Esophagus muscularis mucosa (tissue), 4 donors: ENCODE measurements around the gene DUSP9. TPM values are rescaled to one million over a fixed set of nuclear protein-coding genes. Genes with fewer than 3 reads are reported as not detected.

Experiments used
- DNase-seq: peaks from one replicate; pipeline ENCODE4 v3.0.0-alpha.2; 2017; ENCODE audit errors: extremely low spot score
- H3K27ac ChIP-seq, 4 donors: fragments of 200-600 bp; sonication (generic); replicated peaks in 1 of 4; 1 replicate in 3 of 4; 2 replicates in 1 of 4; pipeline ENCODE4 v1.5.1; 2016 to 2019; ENCODE audit warnings: mild to moderate bottlenecking in 1 of 4
- H3K27me3 ChIP-seq, 4 donors: fragments of 200-600 bp; sonication (generic); one replicate each; pipeline versions ENCODE4 v1.5.1 to v1.6.0; 2016 to 2019
- H3K36me3 ChIP-seq, 4 donors: fragments of 200-600 bp; sonication (generic); one replicate each; pipeline ENCODE4 v1.5.1; 2016 to 2019
- H3K4me1 ChIP-seq, 4 donors: fragments of 200-600 bp; sonication (generic); one replicate each; pipeline ENCODE4 v1.5.1; 2016 to 2019
- H3K4me3 ChIP-seq, 4 donors: fragments of 200-600 bp; sonication (generic); 1 replicate in 2 of 4; 2 replicates in 2 of 4; pipeline ENCODE4 v1.5.1; 2016 to 2019; ENCODE audit warnings: mild to moderate bottlenecking in 4 of 4, moderate library complexity in 1 of 4
- H3K9me3 ChIP-seq, 4 donors: fragments of 200-600 bp; sonication (generic); 1 replicate in 3 of 4; 2 replicates in 1 of 4; pipeline ENCODE4 v1.5.1; 2016 to 2019
- CTCF ChIP-seq, 3 experiments: fragments of 200-600 bp in 2 of 3; fragments of 450-650 bp in 1 of 3; sonication (generic) in 2 of 3; IDR thresholded peaks; one replicate each; pipeline ENCODE4 v1.5.1; 2017 to 2019; ENCODE audit warnings: antibody characterized with exemption in 3 of 3, mild to moderate bottlenecking in 2 of 3, moderate library complexity in 1 of 3
- EP300 ChIP-seq: sonication (generic); formaldehyde crosslinking; IDR thresholded peaks from one replicate; pipeline ENCODE4 v1.6.1; 2017; ENCODE audit warnings: antibody characterized with exemption
- POLR2A ChIP-seq: fragments of 450-650 bp; IDR thresholded peaks from one replicate; pipeline ENCODE4 v1.6.1; 2017; ENCODE audit warnings: antibody characterized with exemption, moderate library complexity, mild to moderate bottlenecking, low read depth
- POLR2AphosphoS5 ChIP-seq, 2 donors: sonication (generic); formaldehyde crosslinking; IDR thresholded peaks; one replicate each; pipeline ENCODE4 v1.6.1; 2017; ENCODE audit warnings: antibody characterized with exemption in 2 of 2
- WGBS: methylation state at CpG from one replicate; pipeline ENCODE4 v1.1.5; 2018; 5-methylcytosine and 5-hydroxymethylcytosine counted together
- intact Hi-C: fragments of 100-400 bp; cut with DNase I; formaldehyde crosslinking; loops from one replicate; pipeline ENCODE4 v1.15.1; 2023
- total RNA-seq, 4 donors: library from RNA; depleted of rRNA; stranded (reverse); fragments of >200 nt; gene quantifications; one replicate each; pipeline versions ENCODE4 v1.1.0 to v1.2.1, GENCODE V29; 2016

The DUSP9 gene
- total RNA-seq, 4 donors from 2014 or later: not detected

GRCh38 chrX:153628129-153628528, 18.9 kb upstream of the DUSP9 start:
- H3K9me3 ChIP-seq: peaks cover 0 to 18% (median 0%) of the 10 kb centered on the region in 4 donors
- 98% methylated on average over 5 of the region's 8 CpGs for WGBS
- H3K27me3 ChIP-seq: peaks cover 0 to 20% (median 3%) of the 10 kb centered on the region in 4 donors
- intact Hi-C loops: no loop called here
- DNase-seq: no peak
- no peaks in the 10 kb centered on the region for H3K36me3 ChIP-seq
- H3K4me3 ChIP-seq: no peak overlapping the region
- no peak for TF ChIP-seq CTCF (IDR thresholded peaks at IDR 0.05)
- TF ChIP-seq EP300: no peak
- no peak for TF ChIP-seq POLR2AphosphoS5 (IDR thresholded peaks at IDR 0.05)
- TF ChIP-seq POLR2A: no peak
- no peaks in the 10 kb centered on the region for H3K4me1 ChIP-seq
- H3K27ac ChIP-seq: no peak overlapping the region

GRCh38 chrX:153628665-153629064, 18.3 kb upstream of the DUSP9 start:
- WGBS: 82% methylated on average over 9 of the region's 12 CpGs
- Histone ChIP-seq H3K27me3 (peaks cover 0 to 14% (median 3%) of the 10 kb centered on the region in 4 donors), H3K36me3 (no peaks in the 10 kb centered on the region), H3K4me1 (no peaks in the 10 kb centered on the region), H3K27ac (no peak overlapping the region), H3K9me3 (peaks cover 0 to 18% (median 0%) of the 10 kb centered on the region in 4 donors), H3K4me3 (no peak overlapping the region)
- DNase-seq: no peak
- intact Hi-C loops: no loop called here
- TF ChIP-seq POLR2AphosphoS5 (IDR thresholded peaks at IDR 0.05): no peak
- no peak for TF ChIP-seq EP300
- no peak for TF ChIP-seq POLR2A
- TF ChIP-seq CTCF (IDR thresholded peaks at IDR 0.05): no peak

GRCh38 chrX:153631346-153631745, 15.7 kb upstream of the DUSP9 start:
- Histone ChIP-seq H3K36me3 (no peaks in the 10 kb centered on the region), H3K4me3 (no peak overlapping the region), H3K4me1 (no peaks in the 10 kb centered on the region), H3K9me3 (peaks cover 0 to 18% (median 0%) of the 10 kb centered on the region in 4 donors), H3K27ac (no peak overlapping the region), H3K27me3 (peaks cover 0 to 6% (median 0%) of the 10 kb centered on the region in 4 donors)
- 93% methylated on average over 2 of the region's 2 CpGs for WGBS
- no peak for DNase-seq
- TF ChIP-seq CTCF (IDR thresholded peaks at IDR 0.05) (no peak), EP300 (no peak), POLR2A (no peak), POLR2AphosphoS5 (IDR thresholded peaks at IDR 0.05) (no peak)
- intact Hi-C loops: no loop called here

GRCh38 chrX:153631907-153632594, 15.0 kb upstream of the DUSP9 start:
- peaks cover 0 to 6% (median 0%) of the 10 kb centered on the region in 4 donors for H3K27me3 ChIP-seq
- no peaks in the 10 kb centered on the region for H3K36me3 ChIP-seq
- no peaks in the 10 kb centered on the region for H3K4me1 ChIP-seq
- intact Hi-C loops: no loop called here
- peaks cover 0 to 18% (median 0%) of the 10 kb centered on the region in 4 donors for H3K9me3 ChIP-seq
- no peak overlapping the region for H3K27ac ChIP-seq
- no peak overlapping the region for H3K4me3 ChIP-seq
- no peak for DNase-seq
- no peak for TF ChIP-seq POLR2A
- 88% methylated on average over 11 of the region's 19 CpGs for WGBS

GRCh38 chrX:153632595-153632946, 14.4 kb upstream of the DUSP9 start:
- DNase-seq: no peak
- no peak overlapping the region for H3K4me3 ChIP-seq
- 72% methylated on average over 7 of the region's 7 CpGs for WGBS
- no peaks in the 10 kb centered on the region for H3K4me1 ChIP-seq
- TF ChIP-seq CTCF (IDR thresholded peaks at IDR 0.05) (no peak), POLR2AphosphoS5 (IDR thresholded peaks at IDR 0.05) (no peak)
- H3K9me3 ChIP-seq: peaks cover 0 to 18% (median 0%) of the 10 kb centered on the region in 4 donors
- no peak overlapping the region for H3K27ac ChIP-seq
- intact Hi-C loops: no loop called here
- H3K27me3 ChIP-seq: peaks cover 0 to 6% (median 0%) of the 10 kb centered on the region in 4 donors
- H3K36me3 ChIP-seq: no peaks in the 10 kb centered on the region
